Measurements from ENCODE around the gene PLCG2. TPM values are rescaled to one million over a fixed set of nuclear protein-coding genes. Genes with fewer than 3 reads are reported as not detected.
A peak's percentile ranks its signal among the peaks of the same experiment; 100 is the strongest.

PLCG2 gene
- total and polyA plus RNA-seq, 9 donors: 4.6 to 7.6 (median 5.3) TPM

DNA sequence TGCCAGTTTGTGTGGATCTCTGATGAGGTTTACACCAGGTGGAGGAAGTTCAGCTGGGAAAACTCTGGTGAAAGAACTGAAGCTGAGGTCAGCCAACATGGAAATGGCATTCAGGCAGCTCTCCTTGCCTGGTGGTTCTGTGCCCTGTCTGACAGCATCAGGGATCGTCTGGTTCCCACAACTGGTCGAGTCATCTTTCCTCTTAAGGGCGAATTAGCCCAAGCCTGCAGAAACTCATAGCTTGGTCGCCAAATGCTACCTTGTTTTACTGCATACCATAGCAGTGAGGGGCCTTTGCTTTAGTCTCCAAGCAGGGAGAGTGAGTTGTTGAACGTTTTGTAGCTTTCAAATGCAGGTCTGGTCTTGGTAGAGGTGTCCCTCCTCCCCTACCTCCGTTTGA lies 7.2 kb downstream of the PLCG2 start:
- Histone ChIP-seq H3K27ac (ENCODE audit: low read length) (no peak overlapping the region), H3K9me3 (replicated peaks; ENCODE audit: control insufficient read depth, low read depth, low read length) (no peaks in the 10 kb centered on the region), H3K4me1 (ENCODE audit: control insufficient read depth, insufficient read depth, low read length) (peaks cover 3% of the 10 kb centered on the region), H3K4me3 (ENCODE audit: low read length) (no peak overlapping the region), H3K36me3 (ENCODE audit: control insufficient read depth, insufficient read depth, low read length) (no peaks in the 10 kb centered on the region), H3K27me3 (ENCODE audit: control insufficient read depth, insufficient read depth, low read length) (peaks cover 16% of the 10 kb centered on the region)
- WGBS (ENCODE audit: insufficient coverage): 42% methylated on average over 3 of the region's 6 CpGs
- no peak for DNase-seq

DNA sequence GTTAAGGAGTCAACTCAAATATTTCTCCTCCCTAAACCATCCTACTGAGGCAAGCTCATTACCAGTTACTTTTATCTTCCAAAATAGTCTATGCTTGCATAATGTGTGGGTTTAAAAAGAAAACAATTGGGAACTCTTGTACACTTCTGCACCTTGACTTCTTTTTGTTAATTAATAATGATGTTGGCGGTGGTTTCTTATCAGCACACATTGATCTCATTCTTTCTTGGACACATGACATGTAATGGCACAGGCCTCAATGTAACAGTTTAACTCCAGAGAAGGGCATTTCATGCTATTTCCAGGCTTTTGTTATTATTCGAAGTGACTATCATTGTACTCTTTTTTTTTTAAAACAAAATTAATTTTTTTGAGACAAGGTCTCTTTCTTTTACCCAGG lies 7.8 kb downstream of the PLCG2 start:
- peaks cover 3% of the 10 kb centered on the region for H3K4me1 ChIP-seq (ENCODE audit: control insufficient read depth, insufficient read depth, low read length)
- H3K36me3 ChIP-seq (ENCODE audit: control insufficient read depth, insufficient read depth, low read length): no peaks in the 10 kb centered on the region
- H3K27me3 ChIP-seq (ENCODE audit: control insufficient read depth, insufficient read depth, low read length): peaks cover 12% of the 10 kb centered on the region
- H3K9me3 ChIP-seq (replicated peaks; ENCODE audit: control insufficient read depth, low read depth, low read length): no peaks in the 10 kb centered on the region
- no peak overlapping the region for H3K4me3 ChIP-seq (ENCODE audit: low read length)
- no peak for DNase-seq
- no CpG with 5 or more reads among the region's 2 CpGs for WGBS (ENCODE audit: insufficient coverage)
- H3K27ac ChIP-seq (ENCODE audit: low read length): no peak overlapping the region

DNA sequence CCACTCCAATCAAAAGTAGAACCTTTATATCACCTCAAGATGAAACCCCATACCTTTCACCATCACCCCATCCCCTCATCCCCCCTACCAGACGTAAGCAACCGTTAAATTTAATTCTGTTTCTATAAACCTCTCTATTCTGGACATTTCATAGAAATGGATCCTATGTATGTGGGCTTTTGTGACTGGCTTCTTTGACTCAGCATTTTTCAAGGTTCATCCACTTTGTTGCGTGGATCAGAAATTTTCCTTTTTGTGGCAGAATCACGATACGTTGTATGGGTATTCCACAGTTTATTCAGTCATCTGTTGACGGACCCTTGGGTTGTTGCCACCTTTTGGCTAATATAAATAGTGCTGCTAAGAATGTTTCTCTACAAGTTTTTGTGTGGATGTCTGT lies 8.6 kb downstream of the PLCG2 start:
- peaks cover 7% of the 10 kb centered on the region for H3K27me3 ChIP-seq (ENCODE audit: control insufficient read depth, insufficient read depth, low read length)
- WGBS (ENCODE audit: insufficient coverage): 61% methylated on average over 3 of the region's 6 CpGs
- H3K27ac ChIP-seq (ENCODE audit: low read length): no peak overlapping the region
- H3K36me3 ChIP-seq (ENCODE audit: control insufficient read depth, insufficient read depth, low read length): no peaks in the 10 kb centered on the region
- H3K4me1 ChIP-seq (ENCODE audit: control insufficient read depth, insufficient read depth, low read length): peaks cover 3% of the 10 kb centered on the region
- no peak for DNase-seq
- H3K9me3 ChIP-seq (replicated peaks; ENCODE audit: control insufficient read depth, low read depth, low read length): no peaks in the 10 kb centered on the region
- no peak overlapping the region for H3K4me3 ChIP-seq (ENCODE audit: low read length)

DNA sequence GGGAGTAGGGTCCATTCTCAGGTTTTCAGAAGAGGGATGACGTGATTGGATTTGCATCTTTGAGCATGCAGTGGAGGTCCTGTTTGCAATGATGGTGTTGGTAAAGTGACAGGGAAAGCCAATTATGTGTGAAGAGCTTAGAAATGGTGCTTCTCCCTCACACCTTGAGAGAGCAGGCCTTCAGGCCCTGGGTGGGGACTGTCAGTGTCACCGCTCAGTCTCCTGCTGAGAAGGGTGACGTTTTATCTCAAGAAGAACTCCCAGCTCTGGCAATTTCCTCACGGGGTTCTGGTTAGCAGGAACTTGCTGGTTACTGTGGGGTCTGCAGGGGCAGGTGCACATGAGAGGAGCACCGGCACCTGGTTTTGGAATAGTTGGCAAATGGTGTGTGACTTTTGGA lies 11.2 kb downstream of the PLCG2 start:
- no peaks in the 10 kb centered on the region for H3K9me3 ChIP-seq (replicated peaks; ENCODE audit: control insufficient read depth, low read depth, low read length)
- no peak for DNase-seq
- no peak overlapping the region for H3K4me3 ChIP-seq (ENCODE audit: low read length)
- no peaks in the 10 kb centered on the region for H3K36me3 ChIP-seq (ENCODE audit: control insufficient read depth, insufficient read depth, low read length)
- 54% methylated on average over 4 of the region's 5 CpGs for WGBS (ENCODE audit: insufficient coverage)
- H3K27ac ChIP-seq (ENCODE audit: low read length): no peak overlapping the region
- no peaks in the 10 kb centered on the region for H3K4me1 ChIP-seq (ENCODE audit: control insufficient read depth, insufficient read depth, low read length)
- peaks cover 3% of the 10 kb centered on the region for H3K27me3 ChIP-seq (ENCODE audit: control insufficient read depth, insufficient read depth, low read length)

DNA sequence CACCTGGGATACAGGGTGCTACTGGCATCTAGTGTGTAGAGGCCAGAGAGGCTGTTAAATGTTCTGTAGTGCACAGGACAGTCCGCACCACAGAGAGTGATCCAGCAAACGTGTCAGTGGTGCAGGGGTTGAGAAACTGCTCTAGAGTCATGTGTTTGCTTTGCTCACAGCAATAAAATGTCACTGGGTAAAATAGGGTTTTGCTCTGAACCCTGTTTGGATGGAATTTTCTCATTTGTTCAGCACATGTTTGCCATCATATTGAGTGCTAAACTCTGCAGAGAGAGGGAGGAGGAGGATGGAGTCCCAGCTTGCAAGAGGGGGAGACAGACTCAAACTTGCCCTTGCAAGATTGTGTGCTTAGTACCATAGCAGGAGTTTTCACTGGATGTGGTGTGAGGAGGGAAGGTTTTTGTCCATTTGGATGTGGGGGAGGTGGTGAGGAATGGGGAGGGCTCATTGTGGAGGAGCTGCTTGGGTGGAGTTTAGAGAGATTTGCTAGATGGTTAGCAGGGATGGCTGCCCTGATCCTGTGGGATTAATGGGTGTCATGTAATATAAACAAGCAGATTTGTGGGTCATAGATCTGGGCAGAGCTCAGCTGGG lies 11.8 kb downstream of the PLCG2 start:
- Histone ChIP-seq H3K4me3 (ENCODE audit: low read length) (no peak overlapping the region), H3K36me3 (ENCODE audit: control insufficient read depth, insufficient read depth, low read length) (no peaks in the 10 kb centered on the region), H3K4me1 (ENCODE audit: control insufficient read depth, insufficient read depth, low read length) (no peaks in the 10 kb centered on the region), H3K27me3 (ENCODE audit: control insufficient read depth, insufficient read depth, low read length) (peaks cover 5% of the 10 kb centered on the region), H3K9me3 (replicated peaks; ENCODE audit: control insufficient read depth, low read depth, low read length) (no peaks in the 10 kb centered on the region), H3K27ac (ENCODE audit: low read length) (no peak overlapping the region)
- 17% methylated on average over 2 of the region's 2 CpGs for WGBS (ENCODE audit: insufficient coverage)
- DNase-seq: no peak

DNA sequence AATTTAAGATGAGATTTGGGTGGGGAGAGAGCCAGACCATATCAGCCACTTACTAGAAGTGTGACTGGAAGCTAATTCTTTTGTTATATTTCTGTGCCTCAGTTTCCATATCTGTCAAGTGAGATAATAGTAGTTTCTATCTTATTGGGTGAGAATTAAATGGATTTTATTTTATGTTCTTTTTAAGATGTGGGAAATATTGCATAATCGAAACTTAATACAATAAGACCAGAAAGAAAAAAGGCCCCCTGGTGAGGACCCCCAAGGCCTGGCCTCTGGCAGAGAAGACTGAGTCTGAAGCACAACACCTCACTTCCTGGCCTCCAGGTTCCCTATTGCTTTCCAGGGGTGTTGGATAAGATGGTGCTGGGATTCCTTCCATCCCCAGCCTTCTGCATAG lies 13.7 kb downstream of the PLCG2 start:
- no peak overlapping the region for H3K27ac ChIP-seq (ENCODE audit: low read length)
- H3K9me3 ChIP-seq (replicated peaks; ENCODE audit: control insufficient read depth, low read depth, low read length): no peaks in the 10 kb centered on the region
- WGBS (ENCODE audit: insufficient coverage): no CpG with 5 or more reads among the region's 1 CpG
- no peaks in the 10 kb centered on the region for H3K4me1 ChIP-seq (ENCODE audit: control insufficient read depth, insufficient read depth, low read length)
- DNase-seq: no peak
- H3K4me3 ChIP-seq (ENCODE audit: low read length): no peak overlapping the region
- no peaks in the 10 kb centered on the region for H3K36me3 ChIP-seq (ENCODE audit: control insufficient read depth, insufficient read depth, low read length)
- H3K27me3 ChIP-seq (ENCODE audit: control insufficient read depth, insufficient read depth, low read length): peaks cover 5% of the 10 kb centered on the region

DNA sequence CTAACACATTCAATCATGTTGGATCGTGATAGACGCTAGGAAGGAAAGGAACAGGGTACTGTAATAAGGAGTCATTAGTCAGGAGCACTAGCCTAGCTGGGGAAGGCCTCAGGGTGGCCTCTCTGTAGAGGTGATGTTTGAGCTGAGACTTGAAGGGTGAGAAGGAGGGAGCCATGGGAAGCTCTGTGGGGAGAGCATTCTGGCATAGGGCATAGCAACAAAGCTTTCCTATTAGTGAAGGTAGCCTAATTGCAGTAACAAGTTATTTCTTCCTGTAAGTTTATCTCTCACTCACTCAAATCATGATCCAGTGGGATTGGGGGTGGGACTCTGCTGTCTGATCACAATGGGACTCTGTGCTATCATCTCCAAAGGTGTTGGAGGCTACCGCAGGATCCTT lies 16.1 kb downstream of the PLCG2 start:
- WGBS (ENCODE audit: insufficient coverage): 93% methylated on average over 2 of the region's 3 CpGs
- Histone ChIP-seq H3K27ac (ENCODE audit: low read length) (no peak overlapping the region), H3K27me3 (ENCODE audit: control insufficient read depth, insufficient read depth, low read length) (peaks cover 5% of the 10 kb centered on the region), H3K4me1 (ENCODE audit: control insufficient read depth, insufficient read depth, low read length) (peaks cover 2% of the 10 kb centered on the region), H3K9me3 (replicated peaks; ENCODE audit: control insufficient read depth, low read depth, low read length) (no peaks in the 10 kb centered on the region), H3K36me3 (ENCODE audit: control insufficient read depth, insufficient read depth, low read length) (no peaks in the 10 kb centered on the region), H3K4me3 (ENCODE audit: low read length) (no peak overlapping the region)
- DNase-seq: no peak

DNA sequence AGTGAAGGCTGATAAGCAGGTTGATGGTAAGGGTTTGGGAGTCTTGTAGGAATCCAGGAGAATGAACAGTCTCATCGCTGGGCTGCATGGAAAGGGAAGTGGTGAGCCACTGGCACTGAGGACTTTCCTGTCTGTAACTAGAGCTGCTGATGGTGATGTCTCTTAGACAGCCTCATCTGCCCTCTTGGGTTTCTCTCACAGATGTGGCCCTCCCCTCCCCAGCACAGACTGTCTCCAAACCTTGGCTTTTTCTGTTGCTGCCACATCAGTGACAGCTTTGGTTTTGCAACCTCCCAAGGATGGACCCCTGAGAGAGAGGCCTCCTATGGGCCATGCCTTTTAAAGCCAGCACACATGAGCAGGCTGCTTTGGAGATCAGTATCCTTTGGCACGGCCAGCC lies 16.9 kb downstream of the PLCG2 start:
- 57% methylated on average over 1 of the region's 2 CpGs for WGBS (ENCODE audit: insufficient coverage)

DNA sequence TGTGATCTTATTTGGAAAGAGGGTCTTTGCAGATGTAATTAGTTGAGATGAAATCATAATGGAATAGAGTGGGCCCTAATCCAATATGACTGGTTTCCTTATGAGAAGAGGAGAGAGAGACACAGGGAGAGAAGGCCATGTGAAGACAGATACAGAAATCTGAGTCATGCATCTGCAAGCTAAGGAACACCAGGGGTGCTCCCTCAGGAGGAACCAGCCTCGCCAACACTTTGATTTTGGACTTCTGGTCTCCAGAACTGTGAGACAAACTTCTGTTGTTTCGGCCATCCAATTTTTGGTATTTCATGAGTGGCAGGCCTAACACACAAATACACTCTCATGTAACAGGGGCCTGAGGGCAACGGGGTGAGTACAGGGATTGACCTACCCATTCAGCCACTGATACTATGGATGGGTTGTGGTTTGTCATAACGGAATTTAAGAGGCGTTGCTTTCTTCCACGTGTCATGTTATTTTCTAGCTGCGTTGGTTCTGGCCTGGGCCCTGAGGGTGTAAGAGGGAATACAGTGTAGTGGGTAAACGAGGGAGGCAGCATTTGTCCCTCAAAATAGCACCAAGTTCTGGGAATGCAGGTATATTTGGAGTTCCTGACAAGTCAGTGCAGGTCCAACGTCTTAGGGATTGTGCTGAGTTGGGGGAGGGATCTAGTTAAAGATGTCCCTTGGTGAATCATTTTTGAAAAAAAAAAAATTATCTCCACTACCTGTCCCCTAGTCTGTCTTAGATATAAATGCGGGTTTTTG lies 17.7 kb downstream of the PLCG2 start:
- 79% methylated on average over 7 of the region's 10 CpGs for WGBS (ENCODE audit: insufficient coverage)
- H3K27ac ChIP-seq (ENCODE audit: low read length): no peak overlapping the region
- H3K4me3 ChIP-seq (ENCODE audit: low read length): no peak overlapping the region
- H3K4me1 ChIP-seq (ENCODE audit: control insufficient read depth, insufficient read depth, low read length): peaks cover 2% of the 10 kb centered on the region
- no peaks in the 10 kb centered on the region for H3K36me3 ChIP-seq (ENCODE audit: control insufficient read depth, insufficient read depth, low read length)
- H3K9me3 ChIP-seq (replicated peaks; ENCODE audit: control insufficient read depth, low read depth, low read length): no peaks in the 10 kb centered on the region
- DNase-seq: no peak
- H3K27me3 ChIP-seq (ENCODE audit: control insufficient read depth, insufficient read depth, low read length): peaks cover 7% of the 10 kb centered on the region

More for the DNA sequence above, 16.9 kb downstream of the PLCG2 start:
- peaks cover 7% of the 10 kb centered on the region for H3K27me3 ChIP-seq (ENCODE audit: control insufficient read depth, insufficient read depth, low read length)
- no peak for DNase-seq
- H3K27ac ChIP-seq (ENCODE audit: low read length): no peak overlapping the region
- no peaks in the 10 kb centered on the region for H3K9me3 ChIP-seq (replicated peaks; ENCODE audit: control insufficient read depth, low read depth, low read length)
- no peaks in the 10 kb centered on the region for H3K36me3 ChIP-seq (ENCODE audit: control insufficient read depth, insufficient read depth, low read length)
- peaks cover 2% of the 10 kb centered on the region for H3K4me1 ChIP-seq (ENCODE audit: control insufficient read depth, insufficient read depth, low read length)
- H3K4me3 ChIP-seq (ENCODE audit: low read length): no peak overlapping the region

DNA sequence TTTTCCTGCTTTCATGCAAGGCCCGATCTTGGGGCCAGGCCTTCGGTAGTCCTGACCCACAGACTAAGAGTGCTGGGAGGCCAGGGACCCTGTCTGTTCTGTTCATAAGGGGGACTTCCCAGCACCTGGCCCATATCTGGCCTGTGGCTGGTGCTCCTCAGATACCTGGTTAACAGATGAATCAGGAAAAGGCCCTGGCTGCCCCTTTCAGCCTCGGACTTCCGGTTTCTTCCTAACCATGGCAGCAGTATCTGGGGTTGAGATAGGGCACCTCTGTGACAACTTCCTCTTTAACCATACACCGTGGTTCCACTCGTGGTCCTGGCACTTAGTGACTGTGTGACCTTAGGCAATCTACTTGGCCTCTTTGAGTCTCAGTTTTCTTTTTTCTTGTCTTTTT lies 18.4 kb downstream of the PLCG2 start:
- Histone ChIP-seq H3K4me3 (ENCODE audit: low read length) (no peak overlapping the region), H3K27ac (ENCODE audit: low read length) (peak overlapping the region; percentile 7), H3K27me3 (ENCODE audit: control insufficient read depth, insufficient read depth, low read length) (peaks cover 7% of the 10 kb centered on the region), H3K4me1 (ENCODE audit: control insufficient read depth, insufficient read depth, low read length) (peaks cover 2% of the 10 kb centered on the region), H3K9me3 (replicated peaks; ENCODE audit: control insufficient read depth, low read depth, low read length) (no peaks in the 10 kb centered on the region), H3K36me3 (ENCODE audit: control insufficient read depth, insufficient read depth, low read length) (no peaks in the 10 kb centered on the region)
- DNase-seq: peak; percentile 22
- WGBS (ENCODE audit: insufficient coverage): 56% methylated on average over 3 of the region's 6 CpGs
